Keratinocyte (primary cell): ENCODE measurements around the gene ACBD4.

Source experiments
- EZH2 ChIP-seq: IDR thresholded peaks from one replicate; pipeline ENCODE4 v1.6.1; 2012; ENCODE audit warnings: inconsistent platforms, mild to moderate bottlenecking, low read length, moderate library complexity
- TF ChIP-seq, protein P1 (sequence below), 3 experiments: IDR thresholded peaks in 1 of 3; conservative IDR thresholded peaks in 1 of 3; optimal IDR thresholded peaks in 1 of 3; 2 replicates in 2 of 3; 3 replicates in 1 of 3; pipeline versions ENCODE3 to v1.5.1; 2011; ENCODE audit warnings: low read length in 3 of 3, mild to moderate bottlenecking in 3 of 3, moderate library complexity in 2 of 3, control low read depth in 1 of 3, inconsistent platforms in 1 of 3; ENCODE audit not compliant: insufficient read depth in 2 of 3; ENCODE audit errors: extremely low read depth in 1 of 3

- TF ChIP-seq, protein P1, sequence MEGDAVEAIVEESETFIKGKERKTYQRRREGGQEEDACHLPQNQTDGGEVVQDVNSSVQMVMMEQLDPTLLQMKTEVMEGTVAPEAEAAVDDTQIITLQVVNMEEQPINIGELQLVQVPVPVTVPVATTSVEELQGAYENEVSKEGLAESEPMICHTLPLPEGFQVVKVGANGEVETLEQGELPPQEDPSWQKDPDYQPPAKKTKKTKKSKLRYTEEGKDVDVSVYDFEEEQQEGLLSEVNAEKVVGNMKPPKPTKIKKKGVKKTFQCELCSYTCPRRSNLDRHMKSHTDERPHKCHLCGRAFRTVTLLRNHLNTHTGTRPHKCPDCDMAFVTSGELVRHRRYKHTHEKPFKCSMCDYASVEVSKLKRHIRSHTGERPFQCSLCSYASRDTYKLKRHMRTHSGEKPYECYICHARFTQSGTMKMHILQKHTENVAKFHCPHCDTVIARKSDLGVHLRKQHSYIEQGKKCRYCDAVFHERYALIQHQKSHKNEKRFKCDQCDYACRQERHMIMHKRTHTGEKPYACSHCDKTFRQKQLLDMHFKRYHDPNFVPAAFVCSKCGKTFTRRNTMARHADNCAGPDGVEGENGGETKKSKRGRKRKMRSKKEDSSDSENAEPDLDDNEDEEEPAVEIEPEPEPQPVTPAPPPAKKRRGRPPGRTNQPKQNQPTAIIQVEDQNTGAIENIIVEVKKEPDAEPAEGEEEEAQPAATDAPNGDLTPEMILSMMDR (optimal IDR thresholded peaks at IDR 0.05 in 1 of 3, IDR thresholded peaks at IDR 0.05 in 1 of 3, conservative IDR thresholded peaks at IDR 0.05 in 1 of 3; ENCODE audit: extremely low read depth in 1 of 3, insufficient read depth in 2 of 3, low read length in 3 of 3): no peak
- TF ChIP-seq EZH2: no peak
Measured at GRCh38 chr17:45168991-45169752, 33.7 kb downstream of the ACBD4 start.
